Measurements from ENCODE around the gene S100A10. TPM values are rescaled to one million over a fixed set of nuclear protein-coding genes. Genes with fewer than 3 reads are reported as not detected.
A peak's percentile ranks its signal among the peaks of the same experiment; 100 is the strongest.

S100A10 gene
- polyA plus RNA-seq, 1 experiment = 40.3 TPM

- no peaks in the 10 kb centered on the region for H3K36me3 ChIP-seq (ENCODE audit: control insufficient read depth, insufficient read depth, low read length)
- ChIA-PET CTCF (interaction anchor here (0.9 to 3.5 kb wide), 7 partner anchors 11 to 56 kb away, joined by 3 to 29 read pairs (median 5); no protein-coding TSS in a partner anchor), POLR2A (no interaction called here)
- no peaks in the 10 kb centered on the region for H3K27me3 ChIP-seq (ENCODE audit: control insufficient read depth, insufficient read depth, low read length)
- no peak overlapping the region for H3K4me3 ChIP-seq (ENCODE audit: low read depth, low read length)
- TF ChIP-seq CTCF (IDR thresholded peaks at IDR 0.05; ENCODE audit: insufficient read depth, low read depth, low read length) = no peak
- DNase-seq (ENCODE audit: low read depth) = peak; percentile 96
Measured at GRCh38 chr1:151945725-151946722, 47.6 kb downstream of the S100A10 start.

DNA sequence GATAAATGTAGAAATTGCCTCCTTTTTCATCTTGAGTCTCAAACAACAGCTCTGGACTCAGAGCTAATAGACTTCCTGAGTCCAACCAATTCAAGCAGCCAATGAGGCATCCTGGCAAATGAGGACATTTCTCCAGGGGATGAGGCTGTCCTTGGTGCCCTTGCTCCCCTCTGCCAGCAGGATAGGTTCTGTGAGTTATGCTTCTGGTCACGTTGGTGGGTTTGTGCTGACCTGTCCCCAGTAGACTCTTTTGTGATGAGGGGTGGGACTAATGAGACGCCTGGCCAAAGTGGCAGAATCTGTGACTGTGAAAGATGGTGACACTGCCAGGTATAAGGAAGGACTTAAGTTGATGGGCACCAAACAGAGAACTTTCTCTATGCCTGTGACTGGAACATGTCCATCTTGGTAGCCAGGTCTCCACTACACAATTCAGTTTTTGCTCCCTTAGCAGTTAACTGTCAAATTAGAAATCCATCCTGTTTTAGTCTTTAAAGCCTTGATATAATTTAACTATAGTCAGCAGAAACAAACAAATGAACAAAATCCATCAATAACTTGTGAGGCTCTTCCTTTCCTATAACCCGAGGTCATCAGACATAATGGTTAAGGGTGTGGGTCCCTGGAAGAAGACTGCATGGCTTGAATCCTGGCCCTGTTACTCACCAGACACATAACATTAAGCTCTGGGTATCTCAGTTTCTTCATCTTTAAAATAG, 48.6 kb downstream of the S100A10 start:
- Histone ChIP-seq H3K27me3 (ENCODE audit: control insufficient read depth, insufficient read depth, low read length) (no peaks in the 10 kb centered on the region), H3K36me3 (ENCODE audit: control insufficient read depth, insufficient read depth, low read length) (no peaks in the 10 kb centered on the region), H3K4me3 (ENCODE audit: low read depth, low read length) (no peak overlapping the region)
- no peak for DNase-seq (ENCODE audit: low read depth)
- no peak for TF ChIP-seq CTCF (IDR thresholded peaks at IDR 0.05; ENCODE audit: insufficient read depth, low read depth, low read length)
- POLR2A ChIA-PET = no interaction called here
- CTCF ChIA-PET = interaction anchor here (1.2 to 3.5 kb wide), 4 partner anchors 10 to 57 kb away, joined by 3 to 29 read pairs (median 5); no protein-coding TSS in a partner anchor

DNA sequence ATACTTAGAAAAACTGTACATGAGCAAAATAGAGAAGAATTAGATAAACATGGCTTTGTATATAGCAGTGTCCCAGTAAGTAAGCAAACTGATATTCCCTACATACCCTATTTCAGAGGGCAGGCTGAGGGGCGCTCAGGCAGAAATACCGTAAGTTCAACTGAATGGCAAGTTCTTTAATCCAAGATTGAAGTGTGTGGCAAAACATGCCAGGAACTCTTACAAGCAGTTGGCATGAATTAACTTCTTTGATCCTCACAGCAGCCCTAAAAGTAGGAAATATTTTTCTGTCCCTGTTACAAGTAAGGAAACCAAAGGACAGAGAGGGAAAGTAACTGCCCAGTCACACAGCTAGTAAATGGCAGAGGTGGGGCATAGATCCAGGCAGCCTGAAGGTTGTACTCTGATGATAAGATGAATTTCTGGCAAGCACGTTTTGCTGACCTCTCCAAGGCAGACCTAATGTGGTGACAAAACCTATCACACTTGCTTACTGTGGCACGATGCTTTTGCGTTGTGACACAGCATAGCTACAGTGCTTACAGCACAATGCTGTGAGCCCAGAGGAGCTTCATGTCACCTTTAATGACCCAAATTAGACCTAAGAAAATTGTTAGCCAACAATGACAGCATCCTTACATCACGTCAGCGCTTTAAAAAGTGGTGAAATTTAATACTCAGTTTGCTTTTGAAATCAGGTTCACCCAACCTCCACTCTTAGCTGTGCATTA, 49.4 kb downstream of the S100A10 start:
- H3K36me3 ChIP-seq (ENCODE audit: control insufficient read depth, insufficient read depth, low read length) = no peaks in the 10 kb centered on the region
- TF ChIP-seq CTCF (IDR thresholded peaks at IDR 0.05; ENCODE audit: insufficient read depth, low read depth, low read length) = no peak
- POLR2A ChIA-PET = no interaction called here
- CTCF ChIA-PET = interaction anchor here (1.2 to 3.5 kb wide), 3 partner anchors 10 to 58 kb away, joined by 3 to 29 read pairs (median 5); no protein-coding TSS in a partner anchor
- no peak for DNase-seq (ENCODE audit: low read depth)
- H3K27me3 ChIP-seq (ENCODE audit: control insufficient read depth, insufficient read depth, low read length) = no peaks in the 10 kb centered on the region
- no peak overlapping the region for H3K4me3 ChIP-seq (ENCODE audit: low read depth, low read length)

- no peak for DNase-seq (ENCODE audit: low read depth)
- H3K27me3 ChIP-seq (ENCODE audit: control insufficient read depth, insufficient read depth, low read length) = no peaks in the 10 kb centered on the region
- CTCF ChIA-PET = interaction anchor here (3.5 kb wide), 1 partner anchor 9 kb away, joined by 29 read pairs; no protein-coding TSS in a partner anchor
- H3K36me3 ChIP-seq (ENCODE audit: control insufficient read depth, insufficient read depth, low read length) = no peaks in the 10 kb centered on the region
- no peak overlapping the region for H3K4me3 ChIP-seq (ENCODE audit: low read depth, low read length)
- no peak for TF ChIP-seq CTCF (IDR thresholded peaks at IDR 0.05; ENCODE audit: insufficient read depth, low read depth, low read length)
- POLR2A ChIA-PET = no interaction called here
Measured at GRCh38 chr1:151943591-151943990, 50.1 kb downstream of the S100A10 start.

All from BJ (cell line).